Amniotic stem cell (primary cell): Measurements from ENCODE around the gene HOXC9.

Source experiments
- DNase-seq: peaks from one replicate; lab custom pipeline; 2025; lab: John Stamatoyannopoulos, UW

The HOXC9 gene

GRCh38 chr12:54028314-54029201, 28.6 kb downstream of the HOXC9 start, which contains the start of gene HOXC6:
TSS of gene HOXC6 (plus strand) at chr12:54028440. CDS start at chr12:54028522, 82 bp downstream.
- no peak for DNase-seq

DNA sequence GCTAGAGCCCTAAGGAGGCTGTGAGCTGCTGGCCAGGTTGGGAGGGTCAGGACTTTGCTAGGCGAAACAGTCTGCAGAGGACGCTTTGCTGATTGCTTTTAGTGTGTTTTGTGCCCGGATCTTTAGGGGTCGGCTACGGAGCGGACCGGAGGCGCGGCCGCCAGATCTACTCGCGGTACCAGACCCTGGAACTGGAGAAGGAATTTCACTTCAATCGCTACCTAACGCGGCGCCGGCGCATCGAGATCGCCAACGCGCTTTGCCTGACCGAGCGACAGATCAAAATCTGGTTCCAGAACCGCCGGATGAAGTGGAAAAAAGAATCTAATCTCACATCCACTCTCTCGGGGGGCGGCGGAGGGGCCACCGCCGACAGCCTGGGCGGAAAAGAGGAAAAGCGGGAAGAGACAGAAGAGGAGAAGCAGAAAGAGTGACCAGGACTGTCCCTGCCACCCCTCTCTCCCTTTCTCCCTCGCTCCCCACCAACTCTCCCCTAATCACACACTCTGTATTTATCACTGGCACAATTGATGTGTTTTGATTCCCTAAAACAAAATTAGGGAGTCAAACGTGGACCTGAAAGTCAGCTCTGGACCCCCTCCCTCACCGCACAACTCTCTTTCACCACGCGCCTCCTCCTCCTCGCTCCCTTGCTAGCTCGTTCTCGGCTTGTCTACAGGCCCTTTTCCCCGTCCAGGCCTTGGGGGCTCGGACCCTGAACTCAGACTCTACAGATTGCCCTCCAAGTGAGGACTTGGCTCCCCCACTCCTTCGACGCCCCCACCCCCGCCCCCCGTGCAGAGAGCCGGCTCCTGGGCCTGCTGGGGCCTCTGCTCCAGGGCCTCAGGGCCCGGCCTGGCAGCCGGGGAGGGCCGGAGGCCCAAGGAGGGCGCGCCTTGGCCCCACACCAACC, 29.8 kb downstream of the HOXC9 start:
- DNase-seq: no peak

- DNase-seq: no peak
Measured at GRCh38 chr12:54030442-54030801, 30.5 kb downstream of the HOXC9 start.

- DNase-seq: no peak
Measured at GRCh38 chr12:54030889-54031471, 31.0 kb downstream of the HOXC9 start.

DNA sequence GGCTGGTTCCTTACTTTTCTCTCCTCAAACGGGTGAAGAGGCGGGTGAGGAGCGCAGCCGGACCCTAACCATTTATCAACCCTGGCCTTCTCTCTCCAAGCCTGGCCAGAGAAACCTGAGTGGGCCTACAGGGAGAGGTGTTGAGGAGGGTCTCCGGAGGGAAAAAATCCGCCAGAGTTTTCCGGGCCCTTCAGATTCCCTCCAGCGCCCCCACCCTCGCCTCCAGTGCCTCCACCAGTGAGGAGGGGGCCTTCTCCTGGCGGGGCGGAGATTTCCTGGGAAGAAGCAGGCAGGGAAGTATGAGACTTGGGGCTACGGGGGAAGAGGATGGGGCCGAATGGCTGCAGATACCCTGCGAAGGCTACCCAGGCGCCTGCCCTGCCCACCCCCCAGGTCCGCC, 31.5 kb downstream of the HOXC9 start:
- no peak for DNase-seq

- no peak for DNase-seq
Measured at GRCh38 chr12:54032086-54032619, 32.2 kb downstream of the HOXC9 start.

- no peak for DNase-seq
Measured at GRCh38 chr12:54032627-54033100, 32.7 kb downstream of the HOXC9 start, which contains the start of gene HOXC5. TSS of gene HOXC5 (plus strand) at chr12:54033050. CDS start at chr12:54033123, 73 bp downstream.

DNA sequence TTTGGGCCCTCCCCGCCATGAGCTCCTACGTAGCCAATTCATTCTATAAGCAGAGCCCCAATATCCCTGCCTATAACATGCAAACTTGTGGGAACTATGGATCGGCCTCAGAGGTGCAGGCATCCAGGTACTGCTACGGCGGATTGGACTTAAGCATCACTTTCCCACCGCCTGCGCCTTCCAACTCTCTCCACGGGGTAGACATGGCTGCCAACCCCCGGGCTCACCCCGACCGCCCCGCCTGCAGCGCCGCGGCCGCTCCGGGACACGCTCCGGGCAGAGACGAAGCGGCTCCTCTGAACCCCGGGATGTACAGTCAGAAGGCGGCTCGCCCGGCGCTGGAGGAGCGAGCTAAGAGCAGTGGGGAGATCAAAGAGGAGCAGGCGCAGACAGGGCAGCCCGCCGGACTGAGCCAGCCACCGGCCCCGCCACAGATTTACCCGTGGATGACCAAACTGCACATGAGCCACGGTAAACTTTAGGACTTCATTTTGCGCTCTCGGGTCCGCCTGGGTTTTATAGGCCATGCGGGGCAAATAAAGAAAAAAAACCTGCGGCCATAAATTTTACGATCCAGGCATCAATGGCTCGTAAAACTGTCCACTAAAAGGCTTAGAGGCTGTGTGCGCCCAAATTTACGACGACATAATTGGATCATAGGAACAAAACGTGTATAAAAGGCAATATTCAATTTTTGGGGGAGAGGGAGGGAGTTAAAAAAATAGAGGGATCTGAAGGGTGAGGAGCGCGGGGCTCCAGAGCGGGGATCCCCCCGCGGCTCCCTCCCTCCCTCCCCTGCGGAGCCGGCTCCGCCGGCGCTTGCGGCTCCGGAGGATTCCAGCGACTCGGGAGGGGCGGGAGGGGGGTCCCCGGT, 33.4 kb downstream of the HOXC9 start:
- DNase-seq: no peak

DNA sequence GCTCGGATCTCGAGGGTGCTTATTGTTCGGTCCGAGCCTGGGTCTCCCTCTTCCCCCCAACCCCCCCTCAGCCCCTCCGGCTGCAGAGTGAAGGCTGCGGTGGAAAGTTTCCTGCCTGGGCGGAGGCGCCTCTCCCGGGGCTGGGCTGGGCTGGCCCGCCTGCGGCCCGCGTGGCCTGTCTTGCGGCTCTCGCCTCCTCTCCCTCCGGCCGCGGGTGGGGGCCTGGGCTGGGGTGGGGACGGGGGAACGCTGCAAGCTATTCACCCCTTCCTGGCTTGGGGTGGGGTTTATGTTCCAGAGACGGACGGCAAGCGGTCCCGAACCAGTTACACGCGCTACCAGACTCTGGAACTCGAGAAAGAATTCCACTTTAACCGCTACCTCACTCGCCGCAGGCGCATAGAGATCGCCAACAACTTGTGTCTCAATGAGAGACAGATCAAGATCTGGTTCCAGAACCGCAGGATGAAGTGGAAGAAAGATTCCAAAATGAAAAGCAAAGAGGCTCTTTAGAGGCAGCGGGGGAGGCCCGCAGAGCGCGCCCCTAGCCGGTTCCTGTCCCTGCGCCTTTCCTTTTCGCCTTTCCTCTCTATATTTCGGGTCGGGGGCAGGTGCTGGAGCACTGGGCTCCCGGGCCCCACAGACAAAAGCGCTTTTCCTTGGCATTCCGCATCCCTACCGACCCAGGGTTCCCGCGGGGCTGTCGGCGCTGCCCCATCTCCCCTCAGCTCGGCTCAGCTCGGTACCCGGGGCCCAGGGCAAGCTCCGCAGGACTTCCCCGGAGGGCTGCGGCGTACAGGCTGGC, 34.2 kb downstream of the HOXC9 start:
- no peak for DNase-seq

- DNase-seq: no peak
Measured at GRCh38 chr12:54034785-54035310, 34.9 kb downstream of the HOXC9 start.

GRCh38 chr12:54035568-54036264, 35.8 kb downstream of the HOXC9 start:
- no peak for DNase-seq

- no peak for DNase-seq
Measured at GRCh38 chr12:54036620-54037359, 36.8 kb downstream of the HOXC9 start.

DNA sequence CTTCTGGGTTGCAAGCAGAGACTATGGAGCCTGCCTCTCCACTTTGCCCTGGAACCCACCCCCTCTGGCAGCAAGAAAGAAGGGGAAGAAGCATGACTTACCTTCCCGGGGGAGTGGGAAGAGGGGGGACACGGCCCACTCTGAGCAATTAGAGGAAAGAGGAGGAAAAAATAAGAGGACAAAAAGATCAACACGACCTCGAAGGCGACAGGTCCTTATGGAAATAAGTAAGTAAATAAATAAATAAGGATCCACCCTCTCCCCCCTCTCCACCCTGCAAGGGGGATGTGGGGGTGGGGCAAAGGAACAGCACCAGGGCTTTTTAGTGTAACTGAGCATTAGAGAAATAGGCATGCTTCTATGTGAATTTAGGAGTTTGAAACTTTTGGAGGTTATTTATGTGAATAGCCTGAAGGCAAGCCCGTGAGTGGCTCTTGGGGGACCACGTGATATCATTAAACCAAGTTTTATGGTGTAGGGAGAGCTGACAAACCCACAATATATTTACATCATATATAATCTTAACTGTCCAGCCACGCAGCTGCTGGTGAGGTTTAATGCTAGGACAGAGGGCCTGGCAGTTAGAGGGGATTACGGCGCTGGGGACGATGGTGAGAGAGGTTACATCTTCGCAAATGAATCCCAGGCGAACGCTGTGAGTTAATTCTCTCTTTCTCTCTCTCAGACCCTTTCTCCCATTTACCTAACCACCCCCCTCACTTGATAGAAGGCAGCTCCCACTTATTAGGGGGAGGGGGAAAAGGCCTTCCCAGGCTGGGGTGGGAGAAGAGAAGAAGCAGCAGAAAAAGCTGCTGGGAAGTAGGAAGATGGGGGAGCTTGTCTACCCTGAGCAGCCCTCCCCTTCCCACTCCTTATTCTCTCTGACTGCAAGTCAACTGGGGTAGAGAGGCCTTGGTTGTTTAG, 37.7 kb downstream of the HOXC9 start:
- no peak for DNase-seq

DNA sequence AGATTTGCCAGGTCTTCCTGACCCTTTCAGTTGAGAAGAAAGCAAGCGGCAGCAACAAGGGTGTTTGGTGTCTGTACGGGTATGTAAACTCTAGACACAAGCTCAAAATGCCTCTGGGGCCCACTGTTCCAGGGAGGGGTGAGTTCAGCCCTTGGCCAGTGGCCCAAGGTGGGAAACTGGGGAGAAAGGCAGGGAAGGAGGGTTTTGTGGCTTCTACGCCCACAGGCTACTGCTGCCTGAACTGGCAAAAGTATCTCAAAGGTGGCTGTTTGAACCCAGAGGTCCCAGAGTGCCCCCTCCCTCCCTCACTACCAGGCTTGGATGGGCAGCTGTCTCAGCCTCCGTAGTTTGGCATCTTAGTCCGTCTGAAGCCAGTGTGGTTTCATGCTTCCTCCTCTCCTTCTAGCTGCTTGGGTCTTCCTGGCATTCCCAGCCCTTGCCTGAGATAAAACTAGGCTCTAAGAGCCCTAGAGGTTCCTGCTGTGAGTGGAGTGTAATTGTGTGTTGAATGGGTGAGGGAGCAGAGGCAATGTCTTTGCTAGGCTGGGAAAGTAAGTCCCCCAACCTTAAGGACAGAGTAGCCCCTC, 38.4 kb downstream of the HOXC9 start:
- DNase-seq: no peak

DNA sequence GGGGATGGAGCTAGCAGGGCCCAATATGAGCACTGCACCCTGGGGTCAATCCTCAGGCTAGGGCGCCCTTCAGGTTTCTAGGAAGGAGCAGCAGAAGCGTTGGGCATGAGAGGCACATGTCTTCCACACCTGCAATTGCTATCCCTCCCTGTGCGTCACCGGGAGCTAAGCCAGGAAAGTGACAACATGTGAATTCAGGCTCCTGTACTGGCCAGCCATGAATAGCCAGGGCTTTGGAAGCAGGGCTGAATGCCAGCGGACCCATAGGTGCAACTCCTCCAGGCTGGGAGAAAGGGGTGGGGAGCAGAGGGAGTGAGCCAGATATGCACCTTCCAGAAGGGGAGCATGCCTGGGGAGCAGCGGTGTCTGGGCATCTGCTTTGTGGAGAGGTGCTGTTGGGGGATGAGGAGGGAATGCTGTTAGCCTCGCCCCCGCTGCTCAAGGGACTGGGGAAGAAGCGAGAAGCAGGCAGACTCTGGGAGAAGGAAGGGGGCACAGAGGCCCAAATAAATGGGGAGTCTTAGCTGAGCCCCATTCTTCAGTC, 39.0 kb downstream of the HOXC9 start:
- no peak for DNase-seq

- DNase-seq: no peak
Measured at GRCh38 chr12:54039417-54040147, 39.6 kb downstream of the HOXC9 start.
